GM18505 (cell line): ENCODE results near the gene PDE6C.

Source experiments
- ATAC-seq: cut with Tn5 transposase; IDR thresholded peaks from one replicate; pipeline ENCODE4 v1.9.1; 2021; ENCODE audit not compliant: unreplicated experiment
- POLR2A ChIP-seq: IDR thresholded peaks from 4 replicates; pipeline ENCODE4 v1.6.1; 2011; ENCODE audit warnings: borderline replicate concordance; ENCODE audit not compliant: insufficient read depth, insufficient read length; ENCODE audit errors: extremely low read depth

PDE6C gene

GRCh38 chr10:93579985-93580711 lies 32.2 kb upstream of the PDE6C start:
- TF ChIP-seq POLR2A = no peak
- ATAC-seq = no peak

DNA sequence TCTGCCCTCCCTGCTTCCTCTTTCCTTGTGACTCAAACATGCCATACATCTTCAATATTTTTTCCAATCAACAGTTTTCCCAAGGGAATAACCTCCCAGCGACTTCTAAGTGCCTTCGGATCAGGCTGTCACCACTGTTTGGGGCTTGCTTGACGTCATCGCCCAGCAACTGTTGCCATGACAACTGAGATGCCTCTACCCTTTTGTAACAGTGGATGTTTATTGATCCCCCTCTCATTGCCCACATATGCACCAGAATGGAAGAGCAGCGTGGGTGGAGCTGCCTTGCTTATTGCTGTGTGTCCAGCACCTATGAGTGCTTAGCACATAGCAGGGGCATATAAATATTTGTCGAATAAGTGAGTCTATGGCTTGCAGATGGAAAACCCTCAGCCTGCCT lies 31.5 kb upstream of the PDE6C start:
- no peak for TF ChIP-seq POLR2A

GRCh38 chr10:93584445-93584844 lies 27.9 kb upstream of the PDE6C start:
- TF ChIP-seq POLR2A = no peak
- ATAC-seq = no peak

More for the DNA sequence above, 31.5 kb upstream of the PDE6C start:
- ATAC-seq = no peak

GRCh38 chr10:93589648-93590562 lies 22.4 kb upstream of the PDE6C start:
- no peak for TF ChIP-seq POLR2A
- no peak for ATAC-seq

GRCh38 chr10:93590638-93591037 lies 21.7 kb upstream of the PDE6C start:
- ATAC-seq = no peak
- TF ChIP-seq POLR2A = no peak

GRCh38 chr10:93591065-93591808 lies 21.1 kb upstream of the PDE6C start:
- TF ChIP-seq POLR2A = no peak

DNA sequence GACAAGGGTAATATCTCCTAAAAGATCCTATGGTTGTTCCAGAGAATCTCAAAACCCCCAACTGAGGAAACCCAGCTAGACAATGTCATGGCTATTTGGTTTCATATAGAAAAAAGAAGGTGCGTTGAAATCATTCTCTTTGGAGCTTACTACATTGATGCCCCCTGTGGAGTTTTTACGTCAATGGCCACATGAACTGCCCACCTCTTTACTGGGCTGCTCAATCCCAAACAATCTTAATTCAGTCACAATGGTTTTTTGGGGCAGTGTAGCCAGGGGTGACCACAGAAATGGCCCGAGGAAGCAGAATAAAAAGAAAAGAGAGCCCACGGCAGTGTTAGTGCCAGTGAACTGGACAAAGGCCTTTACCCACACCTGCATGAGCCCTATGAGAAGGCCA lies 19.1 kb upstream of the PDE6C start:
- no peak for TF ChIP-seq POLR2A
- ATAC-seq = no peak

More at GRCh38 chr10:93591065-93591808, 21.1 kb upstream of the PDE6C start:
- ATAC-seq = no peak

DNA sequence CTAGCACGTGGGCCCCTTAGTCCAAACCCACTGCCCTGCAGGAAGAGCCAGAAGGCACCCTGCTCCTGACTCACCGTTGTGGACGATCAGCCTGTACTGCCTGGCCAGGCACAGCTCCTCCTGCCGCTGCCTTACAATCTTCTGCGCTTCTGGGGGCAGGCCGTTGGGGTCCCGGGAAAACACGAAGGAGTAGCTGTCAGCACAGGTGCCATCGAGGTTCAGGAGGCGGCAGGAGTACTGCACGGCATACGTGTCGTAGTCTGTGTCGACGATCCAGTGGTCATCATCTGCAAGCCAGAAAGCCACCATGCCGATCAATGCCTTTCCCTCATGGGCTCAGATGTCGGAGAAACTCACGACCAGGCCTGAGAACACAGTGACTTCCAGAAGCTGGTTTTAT lies 18.6 kb upstream of the PDE6C start:
- TF ChIP-seq POLR2A = no peak
- no peak for ATAC-seq

DNA sequence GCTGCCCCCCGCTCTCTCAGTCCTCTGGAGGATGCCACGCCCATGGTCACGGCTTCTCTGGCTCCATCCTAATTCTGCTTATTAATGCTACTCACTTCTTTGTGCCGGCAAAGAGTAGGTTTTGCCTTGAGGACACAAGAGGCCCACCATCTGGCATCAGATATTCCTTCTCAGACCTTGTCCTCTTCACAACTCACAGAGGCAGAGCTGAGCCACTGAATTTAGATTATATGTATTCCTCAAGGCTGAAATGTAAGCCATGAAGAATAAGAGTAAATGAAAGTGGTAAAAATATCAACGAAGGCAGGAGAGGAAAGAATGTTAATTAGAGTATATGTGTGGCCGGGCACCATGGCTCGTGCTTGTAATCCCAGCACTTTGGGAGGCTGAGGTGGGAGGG lies 17.8 kb upstream of the PDE6C start:
- no peak for ATAC-seq
- no peak for TF ChIP-seq POLR2A

- no peak for ATAC-seq
- TF ChIP-seq POLR2A = no peak
Observed at GRCh38 chr10:93595378-93596161, 16.8 kb upstream of the PDE6C start.

DNA sequence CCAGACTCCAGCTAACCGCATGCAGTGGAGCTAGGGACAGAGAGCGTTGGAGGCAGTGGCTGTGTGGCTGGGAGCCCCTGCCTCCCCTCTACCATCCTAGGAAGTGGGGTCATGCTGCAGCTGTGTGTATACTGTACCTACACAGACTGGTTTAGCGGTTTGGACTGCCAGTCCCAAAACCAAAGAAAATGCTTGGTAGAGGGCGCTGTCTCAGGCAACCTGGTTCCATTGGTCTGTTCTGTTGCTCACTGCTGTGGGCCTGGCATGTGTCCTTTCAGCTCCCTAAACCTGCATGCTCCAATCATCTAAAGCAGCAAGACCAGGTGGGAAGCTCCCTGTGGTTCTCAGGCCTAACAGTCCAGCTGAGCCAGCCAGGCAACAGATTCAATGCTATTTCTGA lies 15.8 kb upstream of the PDE6C start:
- TF ChIP-seq POLR2A = no peak
- ATAC-seq = no peak

- no peak for ATAC-seq
Observed at GRCh38 chr10:93597075-93597599, 15.2 kb upstream of the PDE6C start.

More at GRCh38 chr10:93597075-93597599, 15.2 kb upstream of the PDE6C start:
- no peak for TF ChIP-seq POLR2A
